HG02981 (cell line): ENCODE results near the gene NPY4R.
"Not testable (repeated sequence)": the region's sequence is repeated elsewhere in the genome, so short reads cannot be mapped to it uniquely, and the experiment has no call there.

Experiments
- ATAC-seq: cut with Tn5 transposase; IDR thresholded peaks from one replicate; pipeline ENCODE4 v1.9.1; 2021; ENCODE audit warnings: mild to moderate bottlenecking, moderate library complexity; ENCODE audit not compliant: unreplicated experiment

Gene NPY4R

DNA sequence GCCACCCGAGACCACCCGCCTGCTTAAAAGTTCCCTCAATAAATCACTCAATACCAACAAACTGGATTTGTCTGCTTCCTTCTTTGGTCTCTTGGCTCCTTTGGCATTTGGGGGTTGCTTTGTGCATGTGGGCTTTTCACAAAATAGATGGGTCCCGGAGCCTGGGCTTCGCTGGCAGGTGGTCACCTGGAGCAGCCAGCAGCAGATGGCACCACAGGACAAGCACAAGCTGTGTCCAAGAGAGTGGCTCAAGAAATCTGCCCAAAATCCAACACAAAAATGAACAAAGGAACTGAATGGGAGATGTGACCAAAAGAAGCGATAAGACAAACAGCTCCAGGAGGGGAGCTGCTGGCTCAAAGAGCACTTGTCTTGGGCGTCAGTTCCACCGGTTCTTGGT, 6.2 kb downstream of the NPY4R start:
- not testable (repeated sequence) for ATAC-seq

GRCh38 chr10:46457071-46457470, 8.7 kb downstream of the NPY4R start:
- not testable (repeated sequence) for ATAC-seq

DNA sequence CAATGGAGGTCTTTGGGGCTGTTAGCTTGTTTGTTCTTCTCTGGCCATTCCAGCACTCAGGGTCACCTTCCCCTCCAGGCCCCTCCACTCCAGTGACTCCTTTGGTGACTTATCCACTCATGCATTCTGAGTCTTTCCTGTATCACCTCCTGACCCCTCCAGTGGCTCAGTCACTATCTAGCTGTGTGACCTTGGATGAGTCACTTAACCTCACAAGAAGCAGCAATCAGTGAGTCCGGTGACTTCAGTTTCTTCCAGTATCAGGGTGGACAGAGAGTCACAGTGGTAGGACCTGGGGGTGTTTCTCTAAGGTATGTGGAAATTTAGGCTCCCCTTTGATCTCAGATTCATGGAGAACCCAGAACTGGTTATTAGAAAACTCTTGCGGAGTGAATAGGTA, 9.8 kb downstream of the NPY4R start:
- not testable (repeated sequence) for ATAC-seq

GRCh38 chr10:46451365-46451764, 14.4 kb downstream of the NPY4R start:
- ATAC-seq, result not testable (repeated sequence)

- not testable (repeated sequence) for ATAC-seq
Measured at GRCh38 chr10:46450829-46451228, 14.9 kb downstream of the NPY4R start.

DNA sequence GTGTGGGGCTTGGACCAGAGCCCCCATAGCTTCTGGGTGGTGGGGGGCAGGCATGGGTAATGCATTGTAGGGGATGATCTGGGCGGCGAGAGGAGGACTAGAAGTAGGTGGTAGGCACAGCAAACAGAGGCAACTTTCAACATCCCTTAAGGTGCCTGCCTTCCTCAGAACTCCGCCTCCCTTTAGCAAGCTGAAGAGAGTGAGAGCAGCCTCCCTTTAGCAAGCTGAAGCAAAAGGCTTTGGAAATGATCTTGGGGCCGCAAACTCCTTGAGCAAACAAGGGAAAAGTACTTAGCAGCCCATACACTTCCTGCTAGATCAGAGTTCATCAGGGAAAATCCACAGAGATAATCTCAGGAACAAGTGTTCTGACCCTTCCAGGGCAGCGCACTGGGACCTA, 18.3 kb downstream of the NPY4R start:
- not testable (repeated sequence) for ATAC-seq

GRCh38 chr10:46445389-46446122, 20.2 kb downstream of the NPY4R start:
- ATAC-seq, result not testable (repeated sequence)

- ATAC-seq, result not testable (repeated sequence)
Measured at GRCh38 chr10:46443422-46443821, 22.3 kb downstream of the NPY4R start.

DNA sequence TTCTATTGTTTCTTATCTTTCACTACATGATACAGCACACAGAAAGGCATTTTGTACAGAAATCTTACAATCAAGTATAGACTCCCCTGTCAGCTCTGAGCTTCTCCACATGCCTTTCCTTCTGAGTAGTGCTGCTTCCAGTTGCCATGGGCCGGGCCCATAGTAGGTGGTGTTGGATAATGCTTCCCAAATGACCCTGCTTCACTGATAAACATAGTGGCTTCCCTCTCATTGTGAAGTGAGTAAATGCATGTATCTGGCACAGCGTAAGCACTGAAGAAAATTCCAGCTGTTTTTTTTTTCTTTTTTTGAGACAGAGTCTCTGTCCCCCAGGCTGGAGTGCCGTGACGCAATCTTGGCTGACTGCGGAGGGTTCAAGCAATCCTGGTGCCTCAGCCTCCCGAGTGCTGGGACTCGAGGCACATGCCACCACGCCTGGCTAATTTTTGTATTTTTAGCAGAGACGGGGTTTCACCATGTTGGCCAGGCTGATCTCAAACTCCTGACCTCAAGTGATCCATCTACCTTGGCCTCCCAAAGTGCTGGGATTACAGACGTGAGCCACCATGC, 23.0 kb downstream of the NPY4R start:
- not testable (repeated sequence) for ATAC-seq

DNA sequence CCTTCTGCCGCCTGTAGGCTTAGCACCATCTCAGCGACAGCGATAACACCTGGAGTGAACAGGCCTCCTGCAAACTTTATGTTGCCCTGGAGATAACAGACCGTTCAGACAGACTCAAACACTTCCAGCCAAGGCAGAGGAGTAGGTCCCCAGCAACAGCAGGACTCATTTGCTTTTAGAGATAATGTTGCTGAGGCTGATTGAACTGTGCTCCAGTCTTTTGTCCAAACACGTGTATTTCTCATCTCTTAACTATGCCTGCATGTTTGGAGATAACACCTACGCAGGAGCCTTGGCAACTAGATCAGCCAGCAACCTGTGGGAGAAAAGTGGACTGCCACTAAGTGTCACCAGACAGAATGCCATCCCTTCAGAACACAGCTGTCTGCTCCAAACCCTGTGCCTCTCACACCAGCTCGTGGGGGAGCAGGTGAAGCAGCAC, 23.9 kb downstream of the NPY4R start:
- ATAC-seq, result not testable (repeated sequence)

- ATAC-seq, result not testable (repeated sequence)
Measured at GRCh38 chr10:46440942-46441341, 24.8 kb downstream of the NPY4R start.

GRCh38 chr10:46423550-46423949, 42.2 kb downstream of the NPY4R start:
- ATAC-seq, result not testable (repeated sequence)

GRCh38 chr10:46419570-46420379, 46.0 kb downstream of the NPY4R start:
- not testable (repeated sequence) for ATAC-seq

DNA sequence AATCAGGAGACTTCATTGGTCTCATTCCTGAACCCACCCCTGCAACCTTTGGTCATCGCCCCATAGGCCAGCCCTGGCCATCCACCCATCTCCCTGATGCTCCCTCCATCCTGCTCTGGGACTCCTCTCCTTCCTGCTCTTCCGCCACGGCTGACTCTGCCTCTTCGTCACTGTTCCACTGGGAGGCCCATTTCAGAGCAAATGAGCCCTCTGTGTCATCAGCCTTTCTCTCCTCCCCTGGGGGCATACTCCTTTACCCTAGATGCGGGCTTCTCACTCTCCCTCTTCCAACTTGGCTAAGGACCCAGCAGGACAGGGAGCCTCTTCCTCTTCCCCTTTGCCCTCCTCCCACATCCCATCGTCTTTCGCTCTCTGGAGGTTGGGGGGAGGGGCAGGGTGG, 47.5 kb downstream of the NPY4R start:
- ATAC-seq, result not testable (repeated sequence)

DNA sequence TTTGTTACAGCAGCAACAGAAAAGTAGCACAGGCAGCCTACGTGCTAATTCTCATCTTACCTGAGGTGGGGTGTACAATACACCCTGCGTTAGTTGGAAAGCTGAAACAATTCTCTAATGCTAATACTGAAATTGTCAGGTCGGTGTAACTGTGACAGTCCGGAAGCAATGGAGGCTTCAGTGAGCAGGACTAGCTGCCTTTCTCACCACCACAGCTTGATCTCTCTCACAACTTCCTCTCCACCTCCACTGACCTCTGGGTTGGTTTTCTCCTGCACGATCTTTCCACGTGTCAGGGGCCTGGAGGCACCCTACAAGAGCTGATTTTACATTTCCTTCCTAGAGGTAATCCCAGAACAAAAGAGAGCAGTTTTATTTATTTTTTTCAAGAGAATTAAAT, 50.5 kb downstream of the NPY4R start:
- ATAC-seq, result not testable (repeated sequence)

GRCh38 chr10:46412665-46413064, 53.1 kb downstream of the NPY4R start:
- not testable (repeated sequence) for ATAC-seq

DNA sequence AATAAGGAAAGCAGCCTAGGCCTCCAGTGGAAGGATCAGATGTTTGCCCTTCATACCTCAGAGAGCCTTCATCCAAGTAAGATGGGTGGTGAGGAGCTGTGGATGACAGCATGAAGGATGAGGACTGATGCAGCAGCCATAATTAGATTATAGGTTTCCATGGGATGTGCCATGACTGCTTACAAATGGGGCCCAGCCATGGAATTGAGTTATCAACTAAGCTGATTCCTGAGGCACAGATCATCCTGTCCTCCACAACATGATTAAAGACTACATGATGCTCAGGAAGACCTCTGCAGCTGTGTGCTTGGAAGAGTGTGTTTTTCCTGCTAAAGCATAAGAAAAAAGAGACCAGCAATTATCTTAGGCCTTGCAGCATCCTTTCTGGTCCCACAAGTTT, 54.6 kb downstream of the NPY4R start:
- not testable (repeated sequence) for ATAC-seq
